Heart left ventricle (tissue), 16 donors: ENCODE data around the gene VSIG2. TPM values are rescaled to one million over a fixed set of nuclear protein-coding genes. Genes with fewer than 3 reads are reported as not detected.

Experiments
- ATAC-seq, 4 donors: fragments of 200-7000 bp; cut with Tn5 transposase; one replicate each; pipeline ENCODE4 v1.9.1; 2020 to 2022; ENCODE audit warnings: moderate library complexity in 4 of 4, mild to moderate bottlenecking in 3 of 4, moderate number of reproducible peaks in 1 of 4
- DNase-seq, 5 donors: peaks; one replicate each; pipeline ENCODE4 v3.0.0-alpha.2; 2020
- H3K27ac ChIP-seq, 12 donors: fragments of 200-600 bp; sonication (generic) in 4 of 12; one replicate each; pipeline versions ENCODE4 v1.5.0 to v1.8.0; 2016 to 2022; ENCODE audit warnings: mild to moderate bottlenecking in 2 of 12
- H3K27me3 ChIP-seq, 9 donors: fragments of 200-600 bp; sonication (generic) in 2 of 9; one replicate each; pipeline versions ENCODE4 v1.5.1 to v1.8.0; 2016 to 2022; ENCODE audit warnings: mild to moderate bottlenecking in 3 of 9
- H3K36me3 ChIP-seq, 9 donors: fragments of 200-600 bp; sonication (generic) in 2 of 9; one replicate each; pipeline versions ENCODE4 v1.5.0 to v1.8.0; 2018 to 2022; ENCODE audit warnings: mild to moderate bottlenecking in 2 of 9
- H3K4me1 ChIP-seq, 12 donors: fragments of 200-600 bp; sonication (generic) in 4 of 12; one replicate each; pipeline versions ENCODE4 v1.5.0 to v1.8.0; 2016 to 2022; ENCODE audit warnings: mild to moderate bottlenecking in 3 of 12
- H3K4me3 ChIP-seq, 12 donors: fragments of 200-600 bp; sonication (generic) in 4 of 12; one replicate each; pipeline versions ENCODE4 v1.5.0 to v1.8.0; 2017 to 2022; ENCODE audit warnings: mild to moderate bottlenecking in 9 of 12, moderate library complexity in 4 of 12
- H3K9me3 ChIP-seq, 12 donors: fragments of 200-600 bp; sonication (generic) in 4 of 12; one replicate each; pipeline versions ENCODE4 v1.5.0 to v1.8.0; 2016 to 2022; ENCODE audit warnings: mild to moderate bottlenecking in 1 of 12
- CTCF ChIP-seq, 12 donors: fragments of 200-600 bp; sonication (generic) in 4 of 12; IDR thresholded peaks; one replicate each; pipeline versions ENCODE4 v1.5.0 to v1.8.0; 2018 to 2022; ENCODE audit warnings: antibody characterized with exemption in 12 of 12, mild to moderate bottlenecking in 5 of 12
- POLR2A ChIP-seq, 2 donors: fragments of 450-650 bp; IDR thresholded peaks; one replicate each; pipeline ENCODE4 v1.6.1; 2017; ENCODE audit warnings: antibody characterized with exemption in 2 of 2, mild to moderate bottlenecking in 2 of 2, moderate library complexity in 2 of 2
- whole genome bisulfite sequencing, 4 donors: extraction: QIAGEN DNeasy Blood & Tissue Kit in 2 of 4; methylation state at CpG; one replicate each; pipeline versions ENCODE4 v1.1.5 to v1.1.7; 2013 to 2018; 5-methylcytosine and 5-hydroxymethylcytosine counted together
- intact Hi-C, 10 donors: fragments of 100-400 bp; cut with DNase I; formaldehyde crosslinking; loops; one replicate each; pipeline versions ENCODE4 v1.11.1 to v1.14.2; 2022
- polyA plus RNA-seq, 2 donors: library from polyadenylated mRNA; stranded (reverse); fragments of 200-250 nt; gene quantifications; one replicate each; pipeline ENCODE4 v1.2.3, GENCODE V29; 2013
- total RNA-seq, 9 donors: library from RNA; depleted of rRNA in 2 of 9; stranded (reverse); fragments of >200 nt in 2 of 9; fragmentation: NEBNext Ultra II Directional in 3 of 9; extraction: Animal tissue kit (Norgen Biotek cat#: 25700) in 3 of 9; gene quantifications; one replicate each; pipeline versions ENCODE4 v1.1.0 to v1.2.4, GENCODE V29; 2016 to 2023
- donor health status: ischemic (EF 13 %, LVEDD 7.1; RV severe dilation, severe dysfunction).
- donor health status: healthy with polysubstance abuse.
- donor health status: DM: no; HTN: yes; CAD: no.
- donor health status: DM: no; HTN: no; CAD: no.
- donor health status: ischemic (EF 25% LVEDD 6.9; RV normal size, moderate dysfunction).
- donor health status: ischemic (EF 25% LVEDD 5.7; RV mildly dilated, moderate dysfunction).
- donor health status: healthy.
- donor health status: DM: yes; HTN: yes; CAD: no.
- donor health status: ischemic (EF 35%, LVEDD 5.7; RV mildly dilated, moderate dysfunction).
- donor health status: nonischemic (EF 11% LVEDD 7.7; RV severe dilation, severe dysfunction).
- donor health status: DM: yes; HTN: yes; CAD: no.
- donor health status: PGD.
- donor health status: ischemic (EF 29% LVEDD 5.4; RV normal size, mild dysfunction).
- donor health status: nonischemic (EF 23%, LVEDD 6.1; RV moderate dilation, normal function).

The VSIG2 gene
- total and polyA plus RNA-seq, 11 donors = 0.42 to 4.8 (median 1.3) TPM

GRCh38 chr11:124793466-124794278 is 41.6 kb upstream of the VSIG2 start:
- intact Hi-C loops = loop anchor here in 1 of 10 donors (10.0 kb wide), 1 partner anchor 129 kb away; no protein-coding TSS in a partner anchor
- 78 to 98% (median 88%) methylated on average over 2 of the region's 2 CpGs for WGBS, 4 donors
- peak in 2 of 4 donors; percentile 42 to 53 for ATAC-seq

GRCh38 chr11:124791626-124792341 is 39.7 kb upstream of the VSIG2 start:
- WGBS, 4 donors = 84 to 94% (median 91%) methylated on average over 4 of the region's 4 CpGs
- intact Hi-C loops = loop anchor here in 1 of 10 donors (10.0 kb wide), 1 partner anchor 127 kb away; no protein-coding TSS in a partner anchor
- Histone ChIP-seq H3K4me1 (peaks cover 0 to 21% (median 6%) of the 10 kb centered on the region in 12 donors), H3K27ac (no peak overlapping the region), H3K9me3 (no peaks in the 10 kb centered on the region), H3K4me3 (no peak overlapping the region), H3K36me3 (peaks cover 0 to 4% (median 0%) of the 10 kb centered on the region in 9 donors), H3K27me3 (no peaks in the 10 kb centered on the region)
- TF ChIP-seq POLR2A (IDR thresholded peaks at IDR 0.05) (no peak), CTCF (IDR thresholded peaks at IDR 0.05) (no peak)
- DNase-seq = no peak
- no peak for ATAC-seq

More at GRCh38 chr11:124793466-124794278, 41.6 kb upstream of the VSIG2 start:
- Histone ChIP-seq H3K4me3 (no peak overlapping the region), H3K4me1 (peaks cover 0 to 38% (median 22%) of the 10 kb centered on the region in 12 donors), H3K27me3 (no peaks in the 10 kb centered on the region), H3K27ac (no peak overlapping the region), H3K9me3 (no peaks in the 10 kb centered on the region), H3K36me3 (peaks cover 0 to 4% (median 0%) of the 10 kb centered on the region in 9 donors)
- no peak for DNase-seq
- TF ChIP-seq POLR2A (IDR thresholded peaks at IDR 0.05) = no peak
- TF ChIP-seq CTCF (IDR thresholded peaks at IDR 0.05) = peak; percentile 52 to 75 (median 66)

GRCh38 chr11:124788521-124788920 is 36.5 kb upstream of the VSIG2 start:
- Histone ChIP-seq H3K27ac (no peak overlapping the region), H3K36me3 (no peaks in the 10 kb centered on the region), H3K4me3 (no peak overlapping the region), H3K27me3 (no peaks in the 10 kb centered on the region), H3K4me1 (peaks cover 0 to 15% (median 3%) of the 10 kb centered on the region in 12 donors), H3K9me3 (no peaks in the 10 kb centered on the region)
- DNase-seq = no peak
- TF ChIP-seq POLR2A (IDR thresholded peaks at IDR 0.05) = no peak
- no peak for TF ChIP-seq CTCF (IDR thresholded peaks at IDR 0.05)
- intact Hi-C loops = no loop called here
- no peak for ATAC-seq

GRCh38 chr11:124784051-124784450 is 32.0 kb upstream of the VSIG2 start:
- intact Hi-C loops = no loop called here

More at GRCh38 chr11:124784051-124784450, 32.0 kb upstream of the VSIG2 start:
- 94 to 99% (median 96%) methylated on average over 2 of the region's 2 CpGs for WGBS, 4 donors
- DNase-seq (no peak), ATAC-seq (no peak)
- Histone ChIP-seq H3K27me3 (no peaks in the 10 kb centered on the region), H3K36me3 (no peaks in the 10 kb centered on the region), H3K27ac (no peak overlapping the region), H3K9me3 (no peaks in the 10 kb centered on the region), H3K4me3 (no peak overlapping the region), H3K4me1 (peaks cover 0 to 4% (median 0%) of the 10 kb centered on the region in 12 donors)
- TF ChIP-seq CTCF (IDR thresholded peaks at IDR 0.05) = no peak
- TF ChIP-seq POLR2A (IDR thresholded peaks at IDR 0.05) = no peak
